RWPE1 (cell line): ENCODE measurements around the gene PSAPL1.
"Not testable (repeated sequence)": the region's sequence is repeated elsewhere in the genome, so short reads cannot be mapped to it uniquely, and the experiment has no call there.

Source experiments
- CTCF ChIA-PET: fragments of 350-600 bp; sonication (Branson Sonifier 250); formaldehyde crosslinking; extraction: SDS; loops from one replicate; lab custom pipeline; 2021; lab: Yijun Ruan, JAX
- POLR2A ChIA-PET: fragments of 400-600 bp; formaldehyde crosslinking; extraction: SDS; loops from one replicate; lab custom pipeline; 2020; ENCODE audit warnings: antibody characterized with exemption; ENCODE audit not compliant: low non-redundant PET; lab: Yijun Ruan, JAX
- DNase-seq: peaks from one replicate; pipeline ENCODE4 v3.0.0; 2012; ENCODE audit warnings: low spot score
- H3K27ac ChIP-seq: fragments of 450-650 bp; 2 replicates; pipeline ENCODE4 v1.5.1; 2017
- TF ChIP-seq, protein P1 (sequence below): fragments of 450-650 bp; conservative IDR thresholded peaks from 2 replicates; pipeline ENCODE4 v1.5.1; 2017; ENCODE audit warnings: low read depth, mild to moderate bottlenecking

Gene PSAPL1

DNA sequence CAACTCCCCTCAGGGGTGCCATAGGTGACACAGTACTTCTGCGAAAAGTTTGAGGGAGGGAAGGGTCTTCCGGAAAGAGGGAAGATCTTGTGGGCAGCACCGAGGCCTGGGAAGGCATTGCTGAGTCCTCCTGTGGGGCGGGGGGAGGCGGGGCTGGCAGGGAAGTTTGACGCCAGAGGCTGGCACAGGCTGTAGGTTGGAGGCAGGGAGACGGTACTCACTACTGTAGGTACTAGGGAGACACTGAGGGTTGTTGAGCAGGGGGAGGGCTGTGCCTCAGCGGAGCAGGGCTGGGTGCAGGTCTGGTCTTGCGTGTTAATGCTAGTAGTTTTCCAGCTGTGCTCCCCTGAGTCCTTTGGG, 23.3 kb upstream of the PSAPL1 start:
- no peak for DNase-seq
- H3K27ac ChIP-seq: no peak overlapping the region
- CTCF ChIA-PET: no interaction called here
- POLR2A ChIA-PET: no interaction called here
- TF ChIP-seq, protein P1, sequence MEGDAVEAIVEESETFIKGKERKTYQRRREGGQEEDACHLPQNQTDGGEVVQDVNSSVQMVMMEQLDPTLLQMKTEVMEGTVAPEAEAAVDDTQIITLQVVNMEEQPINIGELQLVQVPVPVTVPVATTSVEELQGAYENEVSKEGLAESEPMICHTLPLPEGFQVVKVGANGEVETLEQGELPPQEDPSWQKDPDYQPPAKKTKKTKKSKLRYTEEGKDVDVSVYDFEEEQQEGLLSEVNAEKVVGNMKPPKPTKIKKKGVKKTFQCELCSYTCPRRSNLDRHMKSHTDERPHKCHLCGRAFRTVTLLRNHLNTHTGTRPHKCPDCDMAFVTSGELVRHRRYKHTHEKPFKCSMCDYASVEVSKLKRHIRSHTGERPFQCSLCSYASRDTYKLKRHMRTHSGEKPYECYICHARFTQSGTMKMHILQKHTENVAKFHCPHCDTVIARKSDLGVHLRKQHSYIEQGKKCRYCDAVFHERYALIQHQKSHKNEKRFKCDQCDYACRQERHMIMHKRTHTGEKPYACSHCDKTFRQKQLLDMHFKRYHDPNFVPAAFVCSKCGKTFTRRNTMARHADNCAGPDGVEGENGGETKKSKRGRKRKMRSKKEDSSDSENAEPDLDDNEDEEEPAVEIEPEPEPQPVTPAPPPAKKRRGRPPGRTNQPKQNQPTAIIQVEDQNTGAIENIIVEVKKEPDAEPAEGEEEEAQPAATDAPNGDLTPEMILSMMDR: no peak

DNA sequence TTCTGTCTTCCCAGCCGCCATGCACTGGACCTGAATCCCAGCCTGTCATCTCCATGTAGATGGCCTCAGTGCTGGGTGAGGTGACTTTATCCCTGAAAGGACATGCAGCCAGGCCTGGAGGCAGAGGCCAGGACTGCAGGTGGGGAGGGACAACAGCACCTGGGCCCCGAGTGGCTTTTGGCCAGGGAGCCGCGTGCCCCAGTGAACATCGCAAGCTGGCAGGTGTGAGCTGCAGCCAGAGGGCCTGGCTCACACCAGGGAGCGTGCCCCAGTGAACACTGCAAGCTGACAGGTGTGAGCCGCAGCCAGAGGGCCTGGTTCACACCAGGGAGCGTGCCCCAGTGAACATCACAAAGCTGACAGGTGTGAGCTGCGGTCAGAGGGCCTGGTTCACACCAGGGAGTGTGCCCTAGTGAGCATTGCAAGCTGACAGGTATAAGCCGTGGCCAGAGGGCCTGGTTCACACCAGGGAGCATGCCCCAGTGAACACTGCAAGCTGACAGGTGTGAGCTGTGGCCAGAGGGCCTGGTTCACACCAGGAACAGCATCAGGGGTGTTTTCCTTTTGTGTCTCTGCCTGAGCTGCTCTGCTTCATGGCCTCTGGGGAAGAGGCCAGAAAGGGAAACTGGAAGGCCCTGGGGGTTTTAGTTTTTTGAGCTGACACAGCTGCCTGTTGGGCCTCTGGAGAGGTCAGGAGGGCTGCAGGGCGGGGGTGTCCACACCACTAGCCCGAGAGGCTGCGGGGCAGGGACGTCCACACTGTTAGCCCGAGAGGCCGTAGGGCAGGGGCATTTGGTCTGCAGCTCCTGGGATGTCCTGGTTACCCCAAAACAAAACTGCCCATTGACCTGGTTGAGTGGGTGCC, 22.7 kb upstream of the PSAPL1 start:
- H3K27ac ChIP-seq: no peak overlapping the region
- DNase-seq: no peak
- POLR2A ChIA-PET: no interaction called here
- CTCF ChIA-PET: interaction anchor here (0.6 to 0.7 kb wide), 2 partner anchors 63 to 286 kb away, joined by 3 to 4 read pairs; no protein-coding TSS in a partner anchor
- TF ChIP-seq, protein P1: no peak

DNA sequence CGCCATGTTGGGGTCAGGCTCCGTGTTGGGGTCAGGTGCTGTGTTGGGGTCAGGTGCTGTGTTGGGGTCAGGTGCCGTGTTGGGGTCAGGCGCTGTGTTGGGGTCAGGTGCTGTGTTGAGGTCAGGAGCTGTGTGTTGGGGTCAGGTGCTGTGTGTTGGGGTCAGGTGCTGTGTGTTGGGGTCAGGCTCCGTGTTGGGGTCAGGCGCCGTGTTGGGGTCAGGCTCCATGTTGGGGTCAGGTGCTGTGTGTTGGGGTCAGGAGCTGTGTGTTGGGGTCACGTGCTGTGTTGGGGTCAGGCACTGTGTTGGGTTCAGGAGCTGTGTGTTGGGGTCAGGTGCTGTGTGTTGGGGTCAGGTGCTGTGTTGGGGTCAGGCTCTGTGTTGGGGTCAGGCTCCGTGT, 18.1 kb upstream of the PSAPL1 start:
- DNase-seq, H3K27ac ChIP-seq, POLR2A ChIA-PET, CTCF ChIA-PET: not testable (repeated sequence)

DNA sequence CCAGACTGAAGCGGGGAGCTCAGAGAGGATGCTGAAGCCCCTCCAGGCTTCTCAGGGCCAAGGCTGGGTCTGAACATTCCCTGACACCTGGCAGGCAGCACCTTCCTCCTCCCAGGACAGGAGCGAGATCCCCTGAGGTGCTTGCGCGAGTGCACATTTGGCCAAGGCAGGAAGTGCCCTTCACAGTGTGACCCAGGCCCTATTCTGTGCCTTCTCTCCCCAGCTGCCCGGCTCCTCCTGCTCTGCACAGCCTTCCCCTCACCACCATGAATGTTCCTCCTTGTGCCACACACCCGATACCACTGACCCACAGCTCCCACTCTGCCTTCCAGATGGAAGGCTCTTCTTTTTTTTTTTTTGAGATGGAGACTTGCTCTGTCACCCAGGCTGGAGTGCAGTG, 17.1 kb upstream of the PSAPL1 start:
- H3K27ac ChIP-seq: no peak overlapping the region
- ChIA-PET POLR2A (no interaction called here), CTCF (no interaction called here)
- DNase-seq: no peak
- TF ChIP-seq, protein P1: no peak

DNA sequence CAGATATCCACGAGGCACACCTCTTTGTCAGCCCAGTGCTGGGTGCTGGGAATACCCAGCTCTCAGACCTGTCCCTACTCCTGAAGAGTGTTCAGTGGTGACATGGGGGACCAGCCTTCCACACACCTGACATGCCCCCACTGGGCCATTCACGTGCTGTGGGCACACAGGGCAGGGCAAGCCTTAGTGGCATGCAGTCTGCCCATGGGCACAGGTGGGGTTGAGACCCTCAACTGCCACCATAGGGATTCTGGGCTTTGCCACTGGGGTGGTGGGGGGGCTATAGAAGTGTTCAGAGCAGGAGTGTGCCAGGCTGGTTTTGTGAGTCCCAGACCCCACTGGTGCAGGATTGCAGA, 16.7 kb upstream of the PSAPL1 start:
- no peak overlapping the region for H3K27ac ChIP-seq
- CTCF ChIA-PET: no interaction called here

DNA sequence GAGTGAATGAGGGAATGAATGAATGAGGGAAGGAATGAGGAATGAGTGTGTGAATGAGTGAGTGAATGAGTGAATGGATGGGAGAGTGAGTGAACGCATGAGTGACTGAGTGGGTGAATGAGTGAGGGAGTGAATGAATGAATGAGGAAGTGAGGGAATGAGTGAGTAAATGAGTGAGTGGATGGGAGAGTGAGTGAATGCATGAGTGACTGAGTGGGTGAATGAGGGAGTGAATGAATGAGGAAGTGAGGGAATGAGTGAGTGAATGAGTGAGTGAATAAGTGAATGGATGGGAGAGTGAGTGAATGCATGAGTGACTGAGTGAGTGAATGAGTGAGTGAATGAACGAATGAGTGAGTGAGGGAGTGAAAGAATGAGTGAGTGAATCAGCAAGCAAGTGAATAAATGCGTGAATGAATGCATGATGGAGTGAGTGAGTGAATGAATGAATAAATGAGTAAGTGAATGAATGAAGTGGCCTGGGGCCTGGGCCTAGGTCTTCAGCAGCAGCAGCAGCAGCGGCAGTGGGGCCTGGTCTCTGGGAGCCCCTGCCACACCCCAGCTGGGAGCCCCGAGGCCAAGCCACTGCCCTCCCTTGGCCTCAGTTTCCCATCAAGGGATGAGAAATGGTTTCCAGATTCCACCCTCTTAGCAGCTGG, 16.2 kb upstream of the PSAPL1 start:
- CTCF ChIA-PET: no interaction called here
- DNase-seq: no peak
- TF ChIP-seq, protein P1: no peak

More for the DNA sequence above, 16.7 kb upstream of the PSAPL1 start:
- POLR2A ChIA-PET: no interaction called here
- TF ChIP-seq, protein P1: no peak
- DNase-seq: no peak

DNA sequence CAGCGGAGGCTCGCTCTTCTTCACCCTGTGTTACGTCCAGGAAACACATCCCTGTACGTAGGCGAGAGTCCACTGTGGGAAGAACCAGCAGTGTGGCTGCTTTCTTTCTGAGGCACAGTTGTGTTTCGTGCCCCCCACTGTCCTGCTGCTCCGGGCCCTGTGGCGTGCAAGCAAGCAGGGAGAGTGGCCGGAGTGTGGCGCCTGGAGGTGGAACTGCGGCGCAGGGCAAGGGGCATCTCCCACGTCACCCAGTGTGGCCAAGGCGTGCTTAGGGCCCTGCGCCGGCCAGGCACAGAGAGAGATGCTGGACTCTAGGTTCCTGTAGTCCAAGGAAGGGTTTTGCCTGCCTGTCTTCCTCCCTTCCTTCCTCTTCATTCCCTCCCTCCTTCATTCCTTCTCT, 13.3 kb upstream of the PSAPL1 start:
- ChIA-PET POLR2A (no interaction called here), CTCF (no interaction called here)
- H3K27ac ChIP-seq: no peak overlapping the region
- no peak for DNase-seq
- TF ChIP-seq, protein P1: no peak

More for the DNA sequence above, 16.2 kb upstream of the PSAPL1 start:
- no peak overlapping the region for H3K27ac ChIP-seq
- POLR2A ChIA-PET: no interaction called here
